Psoas muscle (tissue), 8 donors: Measurements from ENCODE around the gene AURKAIP1. TPM values are rescaled to one million over a fixed set of nuclear protein-coding genes. Genes with fewer than 3 reads are reported as not detected.
A peak's percentile ranks its signal among the peaks of the same experiment; 100 is the strongest.
"Not testable (repeated sequence)": the region's sequence is repeated elsewhere in the genome, so short reads cannot be mapped to it uniquely, and the experiment has no call there.

ENCODE experiments used
- ATAC-seq, 4 donors: fragments of 200-7000 bp; cut with Tn5 transposase; one replicate each; pipeline ENCODE4 v1.9.1; 2020; ENCODE audit warnings: moderate library complexity in 3 of 4, mild to moderate bottlenecking in 2 of 4
- DNase-seq, 2 donors: peaks; one replicate each; pipeline ENCODE4 v3.0.0-alpha.2; 2020
- H3K27ac ChIP-seq: fragments of 200-600 bp; one replicate; pipeline ENCODE4 v1.8.0; 2022
- H3K27me3 ChIP-seq, 3 donors: fragments of 200-600 bp in 1 of 3; one replicate each; pipeline versions ENCODE4 v1.6.1 to v1.8.0; 2013 to 2022; ENCODE audit warnings: low read length in 2 of 3, mild to moderate bottlenecking in 2 of 3, moderate library complexity in 1 of 3; ENCODE audit not compliant: insufficient read depth in 3 of 3
- H3K36me3 ChIP-seq, 2 donors: fragments of 200-600 bp in 1 of 2; one replicate each; pipeline versions ENCODE4 v1.6.1 to v1.8.0; 2013 to 2022; ENCODE audit warnings: low read depth in 1 of 2, mild to moderate bottlenecking in 1 of 2, moderate library complexity in 1 of 2; ENCODE audit not compliant: insufficient read depth in 1 of 2
- H3K4me1 ChIP-seq: fragments of 200-600 bp; one replicate; pipeline ENCODE4 v1.8.0; 2022
- H3K4me3 ChIP-seq: fragments of 200-600 bp; one replicate; pipeline ENCODE4 v1.8.0; 2022; ENCODE audit warnings: mild to moderate bottlenecking
- H3K9me3 ChIP-seq: fragments of 200-600 bp; one replicate; pipeline ENCODE4 v1.8.0; 2022
- CTCF ChIP-seq: fragments of 200-600 bp; IDR thresholded peaks from one replicate; pipeline ENCODE4 v1.8.0; 2022; ENCODE audit warnings: antibody characterized with exemption
- WGBS, 3 donors: extraction: QIAGEN DNeasy Blood & Tissue Kit; methylation state at CpG; one replicate each; pipeline versions ENCODE4 v1.1.6 to v1.1.7; 2013; 5-methylcytosine and 5-hydroxymethylcytosine counted together
- intact Hi-C, 2 donors: fragments of 100-400 bp; cut with DNase I; formaldehyde crosslinking; loops; one replicate each; pipeline versions ENCODE4 v1.11.0 to v1.14.2; 2022
- polyA plus RNA-seq, 3 donors: library from polyadenylated mRNA; stranded (reverse); fragments of 200-250 nt; gene quantifications; one replicate each; pipeline ENCODE4 v1.2.3, GENCODE V29; 2013
- total RNA-seq, 4 donors: library from RNA; stranded (reverse); fragmentation: NEBNext Ultra II Directional in 2 of 4; extraction: Animal tissue kit (Norgen Biotek cat#: 25700) in 2 of 4; gene quantifications; one replicate each; pipeline versions ENCODE4 v1.2.1 to v1.2.4, GENCODE V29; 2021 to 2023
- donor health status: healthy with polysubstance abuse.
- donor health status: DM: no; HTN: no; CAD: no; lungs with moderate emphysema.
- donor health status: Bipolar disorder and iron deficiency.
- donor health status: healthy.
- donor health status: DM: yes; HTN: yes; CAD: no.
- donor health status: DM: no; HTN: no; CAD: no.
- donor health status: DM: no; HTN: no; CAD: no.
- donor health status: DM: yes; HTN: yes; CAD: no.

AURKAIP1 gene
- total and polyA plus RNA-seq, 7 donors = 180 to 534 (median 194) TPM

- peaks cover 32% of the 10 kb centered on the region for H3K4me1 ChIP-seq
- H3K4me3 ChIP-seq = peak overlapping the region; percentile 92
- no peaks in the 10 kb centered on the region for H3K9me3 ChIP-seq
- intact Hi-C loops = loop anchor here in 1 of 2 donors (5.0 to 10.0 kb wide), 2 partner anchors 36 to 99 kb away; no protein-coding TSS in a partner anchor
- no peaks in the 10 kb centered on the region for H3K27me3 ChIP-seq
- H3K27ac ChIP-seq = peak overlapping the region; percentile 83
- peak in 1 of 4 donors; percentile 6 for ATAC-seq
- DNase-seq = peak in 1 of 2 donors; percentile 52
- 37 to 47% (median 40%) methylated on average over 38 to 43 of the region's 43 CpGs for WGBS, 3 donors
- no peak for TF ChIP-seq CTCF
- peaks cover 9 to 53% of the 10 kb centered on the region in 2 donors for H3K36me3 ChIP-seq
These were observed 31.3 kb upstream of the AURKAIP1 start for GRCh38 chr1:1406101-1406820.

GRCh38 chr1:1403653-1404052, 28.6 kb upstream of the AURKAIP1 start:
- ATAC-seq (no peak), DNase-seq (no peak)
- H3K27me3 ChIP-seq = no peaks in the 10 kb centered on the region
- no peak overlapping the region for H3K4me3 ChIP-seq
- intact Hi-C loops = loop anchor here in 1 of 2 donors (10.0 kb wide), 1 partner anchor 101 kb away; no protein-coding TSS in a partner anchor
- WGBS, 3 donors = 73 to 87% (median 74%) methylated on average over 7 of the region's 7 CpGs
- H3K9me3 ChIP-seq = no peaks in the 10 kb centered on the region
- TF ChIP-seq CTCF = no peak
- no peak overlapping the region for H3K27ac ChIP-seq
- peaks cover 10 to 58% of the 10 kb centered on the region in 2 donors for H3K36me3 ChIP-seq
- peaks cover 38% of the 10 kb centered on the region for H3K4me1 ChIP-seq

- intact Hi-C loops = loop anchor here in 1 of 2 donors (10.0 kb wide), 1 partner anchor 102 kb away; no protein-coding TSS in a partner anchor
- H3K9me3 ChIP-seq, H3K4me3 ChIP-seq, H3K27ac ChIP-seq, DNase-seq, ATAC-seq, H3K27me3 ChIP-seq: not testable (repeated sequence)
- Histone ChIP-seq H3K4me1 (peaks cover 37% of the 10 kb centered on the region), H3K36me3 (peaks cover 10 to 60% of the 10 kb centered on the region in 2 donors)
- 78 to 85% (median 82%) methylated on average over 9 of the region's 9 CpGs for WGBS, 3 donors
These were observed 27.9 kb upstream of the AURKAIP1 start for GRCh38 chr1:1402901-1403392.

- ATAC-seq (peak in 1 of 4 donors; percentile 3), DNase-seq (peak; percentile 34 to 77)
- peaks cover 10 to 67% of the 10 kb centered on the region in 2 donors for H3K36me3 ChIP-seq
- no peaks in the 10 kb centered on the region for H3K9me3 ChIP-seq
- H3K4me1 ChIP-seq = peaks cover 41% of the 10 kb centered on the region
- H3K27ac ChIP-seq = peak overlapping the region; percentile 61
- no peak overlapping the region for H3K4me3 ChIP-seq
- peak; percentile 36 for TF ChIP-seq CTCF
- 38 to 58% (median 44%) methylated on average over 20 of the region's 20 CpGs for WGBS, 3 donors
- intact Hi-C loops = loop anchor here in 1 of 2 donors (10.0 kb wide), 1 partner anchor 103 kb away; no protein-coding TSS in a partner anchor
- H3K27me3 ChIP-seq = no peaks in the 10 kb centered on the region
These were observed 27.3 kb upstream of the AURKAIP1 start for GRCh38 chr1:1402072-1402900.
